HFFc6 (cell line): ENCODE results near the gene RAPGEF1. TPM values are rescaled to one million over a fixed set of nuclear protein-coding genes. Genes with fewer than 3 reads are reported as not detected.
A peak's percentile ranks its signal among the peaks of the same experiment; 100 is the strongest.

Source experiments
- DNase-seq: peaks from one replicate; pipeline ENCODE4 v3.0.0-alpha.2; 2018
- H3K27ac Mint-ChIP-seq: 2 replicates; pipeline ENCODE4 v1.8.0; 2020; ENCODE audit warnings: mild to moderate bottlenecking, mixed read lengths
- H3K27me3 Mint-ChIP-seq: 2 replicates; pipeline ENCODE4 v1.8.0; 2021; ENCODE audit warnings: mild to moderate bottlenecking, moderate library complexity, mixed read lengths; ENCODE audit not compliant: insufficient read depth
- H3K36me3 Mint-ChIP-seq: 2 replicates; pipeline ENCODE4 v1.8.0; 2021; ENCODE audit warnings: low read depth, mixed read lengths
- H3K4me1 Mint-ChIP-seq: 2 replicates; pipeline ENCODE4 v1.8.0; 2020; ENCODE audit warnings: low read depth, mixed read lengths
- H3K4me3 Mint-ChIP-seq: 2 replicates; pipeline ENCODE4 v1.8.0; 2020; ENCODE audit warnings: mild to moderate bottlenecking, moderate library complexity, mixed read lengths
- H3K9me3 Mint-ChIP-seq: 2 replicates; pipeline ENCODE4 v1.8.0; 2020; ENCODE audit warnings: mild to moderate bottlenecking, mixed read lengths
- total RNA-seq, 6 experiments: library from RNA; stranded (reverse); fragmentation: NEBNext Ultra II Directional; extraction: Animal tissue kit (Norgen Biotek cat#: 25700); gene quantifications; 2 replicates in 1 of 6; 3 replicates in 5 of 6; pipeline ENCODE4 v1.2.3, GENCODE V29; 2021
- TF ChIP-seq, protein P1 (sequence below): fragments of 200-600 bp; sonication (generic); IDR thresholded peaks from 2 replicates; pipeline ENCODE4 v1.5.0; 2021; ENCODE audit warnings: antibody characterized with exemption, mild to moderate bottlenecking

The RAPGEF1 gene
- total RNA-seq, 6 experiments from 2014 or later: 38.6 to 46.6 (median 42.3) TPM

DNA sequence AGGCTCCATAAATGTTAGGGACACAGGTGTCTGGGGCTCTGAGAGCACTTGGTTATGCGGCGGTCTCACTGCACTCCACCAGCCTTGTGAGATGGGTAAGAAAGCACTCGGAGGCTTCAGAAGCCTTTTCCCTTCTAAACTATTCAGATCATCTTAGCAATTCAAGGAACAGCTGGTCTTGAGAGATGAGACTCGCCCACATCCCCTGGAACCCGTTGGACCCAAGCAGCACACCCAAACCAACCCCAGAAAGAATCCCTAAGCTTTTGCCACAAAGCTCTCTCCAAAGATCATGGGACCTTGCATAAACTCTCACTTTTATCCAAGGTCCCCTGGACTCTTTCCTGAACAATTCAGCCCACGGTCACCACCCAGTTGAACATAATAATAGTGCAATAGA lies 90.2 kb downstream of the RAPGEF1 start:
- TF ChIP-seq, protein P1, sequence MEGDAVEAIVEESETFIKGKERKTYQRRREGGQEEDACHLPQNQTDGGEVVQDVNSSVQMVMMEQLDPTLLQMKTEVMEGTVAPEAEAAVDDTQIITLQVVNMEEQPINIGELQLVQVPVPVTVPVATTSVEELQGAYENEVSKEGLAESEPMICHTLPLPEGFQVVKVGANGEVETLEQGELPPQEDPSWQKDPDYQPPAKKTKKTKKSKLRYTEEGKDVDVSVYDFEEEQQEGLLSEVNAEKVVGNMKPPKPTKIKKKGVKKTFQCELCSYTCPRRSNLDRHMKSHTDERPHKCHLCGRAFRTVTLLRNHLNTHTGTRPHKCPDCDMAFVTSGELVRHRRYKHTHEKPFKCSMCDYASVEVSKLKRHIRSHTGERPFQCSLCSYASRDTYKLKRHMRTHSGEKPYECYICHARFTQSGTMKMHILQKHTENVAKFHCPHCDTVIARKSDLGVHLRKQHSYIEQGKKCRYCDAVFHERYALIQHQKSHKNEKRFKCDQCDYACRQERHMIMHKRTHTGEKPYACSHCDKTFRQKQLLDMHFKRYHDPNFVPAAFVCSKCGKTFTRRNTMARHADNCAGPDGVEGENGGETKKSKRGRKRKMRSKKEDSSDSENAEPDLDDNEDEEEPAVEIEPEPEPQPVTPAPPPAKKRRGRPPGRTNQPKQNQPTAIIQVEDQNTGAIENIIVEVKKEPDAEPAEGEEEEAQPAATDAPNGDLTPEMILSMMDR: no peak
- peak overlapping the region; percentile 93 for H3K27ac Mint-ChIP-seq
- H3K27me3 Mint-ChIP-seq: peaks cover 3% of the 10 kb centered on the region

DNA sequence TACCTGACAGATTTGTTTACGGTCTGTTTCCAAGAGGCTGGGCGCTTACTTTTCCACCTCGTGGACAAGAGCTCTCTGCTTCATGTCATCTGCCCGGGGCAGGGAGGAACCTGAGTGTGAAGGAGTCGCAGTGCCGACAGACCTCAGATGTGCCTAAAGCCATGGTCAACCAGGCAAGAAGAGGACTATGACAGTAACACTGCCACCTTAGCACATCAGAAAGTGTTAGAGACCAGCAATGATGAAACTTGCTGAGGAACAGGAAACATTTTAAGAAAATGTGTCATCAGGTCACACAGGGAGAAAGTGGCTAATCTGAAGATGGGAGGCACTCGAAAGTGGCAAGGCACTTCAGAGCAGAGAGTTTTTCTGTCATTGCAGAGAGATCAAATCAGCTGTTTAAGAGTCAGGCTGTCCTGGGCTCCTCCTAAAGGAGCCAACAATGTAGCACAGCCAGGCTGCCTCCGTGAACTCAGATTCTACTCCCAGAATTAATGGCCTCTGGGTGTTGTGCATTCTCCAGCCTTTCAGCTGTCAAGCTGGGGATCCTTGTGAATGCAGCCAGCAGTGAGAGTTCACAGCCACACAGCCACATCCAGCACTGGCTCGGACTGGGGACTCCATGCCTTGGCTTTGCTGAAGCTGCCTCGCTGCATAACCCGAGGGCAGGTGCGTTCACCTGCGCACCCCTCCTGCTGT lies 94.6 kb downstream of the RAPGEF1 start:
- TF ChIP-seq, protein P1: no peak
- Mint-ChIP-seq H3K4me3 (no peak overlapping the region), H3K27me3 (peaks cover 4% of the 10 kb centered on the region), H3K36me3 (peaks cover 4% of the 10 kb centered on the region; the same call in 1 of the 2 replicates), H3K27ac (peak overlapping the region; percentile 72; the same call in 1 of the 2 replicates), H3K9me3 (no peaks in the 10 kb centered on the region), H3K4me1 (peaks cover 41% of the 10 kb centered on the region)
- peak; percentile 22 for DNase-seq

More for the DNA sequence above, 90.2 kb downstream of the RAPGEF1 start:
- Mint-ChIP-seq H3K4me3 (no peak overlapping the region), H3K36me3 (peaks cover 5% of the 10 kb centered on the region), H3K9me3 (no peaks in the 10 kb centered on the region), H3K4me1 (peaks cover 39% of the 10 kb centered on the region)
- DNase-seq: no peak

- peaks cover 33% of the 10 kb centered on the region for H3K4me1 Mint-ChIP-seq
- peaks cover 4% of the 10 kb centered on the region; the same call in 1 of the 2 replicates for H3K36me3 Mint-ChIP-seq
- DNase-seq: no peak
- TF ChIP-seq, protein P1: no peak
- H3K27ac Mint-ChIP-seq: peak overlapping the region; percentile 78
- peaks cover 4% of the 10 kb centered on the region for H3K27me3 Mint-ChIP-seq
- H3K9me3 Mint-ChIP-seq: no peaks in the 10 kb centered on the region
- H3K4me3 Mint-ChIP-seq: no peak overlapping the region; the same call in 1 of the 2 replicates
Measured at GRCh38 chr9:131642496-131643083, 97.3 kb downstream of the RAPGEF1 start.

DNA sequence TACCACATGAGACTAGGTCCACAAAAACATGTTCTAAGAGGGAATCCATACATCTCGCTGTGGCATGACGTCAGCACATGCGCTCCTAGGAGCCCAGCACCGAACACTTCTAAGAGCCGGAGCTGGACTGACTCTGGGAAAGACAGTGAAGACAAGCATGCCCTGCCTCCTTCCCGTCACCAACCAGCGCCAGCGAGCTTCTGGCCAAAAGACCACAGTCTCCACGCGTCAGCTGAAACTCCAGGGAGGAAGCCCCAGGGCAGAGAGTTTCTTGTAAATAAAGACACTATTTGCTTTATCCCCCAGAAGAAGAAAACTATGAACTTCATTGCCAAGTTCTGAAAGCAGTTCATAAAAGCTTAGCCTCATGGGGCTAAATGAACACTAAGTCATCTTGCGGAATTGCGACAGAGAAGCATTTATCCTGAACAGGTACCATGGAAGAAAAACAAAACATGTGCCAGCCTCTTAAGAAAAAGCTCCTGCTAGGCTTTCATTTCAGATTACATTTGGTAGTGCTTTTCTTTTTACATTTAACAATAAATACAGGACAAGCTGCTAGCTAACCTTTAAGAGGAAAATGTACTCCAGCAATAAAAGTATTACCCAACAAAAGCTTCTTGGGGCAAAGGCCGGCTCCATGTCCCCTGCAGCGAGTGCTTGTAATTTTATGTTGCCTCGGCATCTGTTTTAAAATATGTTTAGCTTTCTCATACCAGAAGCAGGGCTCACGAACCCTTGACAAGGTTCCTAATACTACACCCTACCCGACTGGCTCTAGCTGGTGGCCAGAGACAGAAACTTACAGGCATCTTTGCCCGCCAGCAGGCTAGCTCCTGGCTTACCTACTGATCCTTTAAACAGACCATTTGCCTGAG lies 98.0 kb downstream of the RAPGEF1 start:
- Mint-ChIP-seq H3K27me3 (peaks cover 4% of the 10 kb centered on the region), H3K36me3 (peaks cover 4% of the 10 kb centered on the region; the same call in 1 of the 2 replicates), H3K4me3 (peak overlapping the region; percentile 27), H3K4me1 (peaks cover 33% of the 10 kb centered on the region), H3K27ac (peak overlapping the region; percentile 78), H3K9me3 (no peaks in the 10 kb centered on the region)
- TF ChIP-seq, protein P1: peak; percentile 25; the same call in 1 of the 2 replicates
- peak; percentile 54 for DNase-seq

GRCh38 chr9:131640438-131641137 lies 99.3 kb downstream of the RAPGEF1 start:
- Mint-ChIP-seq H3K9me3 (no peaks in the 10 kb centered on the region), H3K4me1 (peaks cover 38% of the 10 kb centered on the region), H3K27me3 (peaks cover 4% of the 10 kb centered on the region), H3K27ac (no peak overlapping the region), H3K36me3 (peaks cover 4% of the 10 kb centered on the region; the same call in 1 of the 2 replicates), H3K4me3 (no peak overlapping the region)
- DNase-seq: no peak
- TF ChIP-seq, protein P1: 0 out of 2 replicates have a peak, but pooled peaks have one; percentile 21
